ENCODE measurements around the gene EIPR1.
"Not testable (repeated sequence)": the region's sequence is repeated elsewhere in the genome, so short reads cannot be mapped to it uniquely, and the experiment has no call there.

Gene EIPR1

DNA sequence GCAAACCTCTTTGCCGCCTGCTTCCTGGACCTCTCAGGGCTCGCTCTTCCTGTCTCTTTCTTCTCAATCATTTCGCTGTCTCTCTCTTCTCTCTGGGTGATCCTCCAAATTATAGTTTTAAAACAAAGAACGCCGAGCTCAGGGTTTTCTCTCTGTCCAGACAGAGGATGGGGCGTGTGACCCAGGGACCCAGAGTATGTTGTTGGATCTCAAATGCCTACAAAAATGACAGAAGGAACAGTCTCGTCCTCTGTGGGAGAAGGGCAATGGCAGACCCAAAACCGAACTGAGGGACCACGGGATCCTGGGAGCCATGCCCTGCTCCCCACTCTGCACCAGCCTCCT lies 88.5 kb downstream of the EIPR1 start:
- no peak for DNase-seq (ENCODE audit: low spot score)

DNA sequence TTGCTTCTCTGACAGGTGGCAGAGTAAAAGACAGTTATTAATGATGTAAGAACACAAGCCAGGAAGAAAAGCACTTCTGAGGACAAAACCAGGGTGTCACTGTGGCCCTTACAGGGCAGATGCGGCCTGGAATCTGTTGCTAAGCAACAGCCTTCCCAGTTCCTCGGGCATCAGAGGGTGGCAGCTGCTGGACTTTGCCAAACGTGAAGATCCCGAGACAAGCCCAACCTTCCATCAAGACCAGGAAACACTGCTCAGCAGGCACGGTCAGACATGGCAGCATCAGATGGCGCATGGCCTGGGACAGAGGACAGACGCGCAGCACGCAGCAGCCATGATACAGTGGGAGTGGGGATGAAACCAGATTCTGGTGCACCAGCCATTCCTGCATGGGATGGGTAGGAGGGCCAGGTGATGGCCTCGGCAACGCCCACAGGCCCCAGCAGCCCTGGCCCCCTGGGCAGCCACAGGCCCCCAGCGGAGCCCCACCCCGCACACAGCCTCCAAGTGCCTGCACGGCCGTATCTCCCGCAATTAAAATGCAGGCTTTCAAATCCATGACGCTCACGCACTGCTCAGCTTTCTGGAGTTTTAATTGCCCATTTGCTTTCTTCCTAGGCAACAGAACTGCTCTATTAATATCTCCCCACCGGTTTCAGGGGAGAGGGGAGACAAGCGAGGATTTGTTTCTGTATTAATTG lies 89.0 kb downstream of the EIPR1 start:
- DNase-seq (ENCODE audit: low spot score) = no peak

DNA sequence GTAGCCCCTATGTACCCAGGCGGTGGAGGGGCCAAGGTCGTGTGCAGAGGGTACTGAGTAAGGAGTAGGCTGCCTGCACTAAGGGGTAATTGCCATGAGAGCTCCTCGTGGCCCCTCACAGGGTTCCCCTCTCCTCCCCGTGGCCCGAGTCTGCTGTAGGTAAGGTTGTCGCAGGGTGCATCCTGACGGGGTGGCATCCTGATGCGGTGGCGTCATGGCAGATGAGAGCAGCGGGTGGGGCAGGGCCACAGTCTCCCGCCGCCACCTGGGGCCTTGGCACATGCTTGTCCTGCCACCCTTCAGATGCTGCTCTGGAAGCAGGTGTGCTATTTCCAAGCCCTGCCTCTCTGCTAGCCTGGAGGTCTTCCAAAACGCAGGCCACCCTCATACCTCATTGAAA lies 89.7 kb downstream of the EIPR1 start:
- no peak for DNase-seq (ENCODE audit: low spot score)

DNA sequence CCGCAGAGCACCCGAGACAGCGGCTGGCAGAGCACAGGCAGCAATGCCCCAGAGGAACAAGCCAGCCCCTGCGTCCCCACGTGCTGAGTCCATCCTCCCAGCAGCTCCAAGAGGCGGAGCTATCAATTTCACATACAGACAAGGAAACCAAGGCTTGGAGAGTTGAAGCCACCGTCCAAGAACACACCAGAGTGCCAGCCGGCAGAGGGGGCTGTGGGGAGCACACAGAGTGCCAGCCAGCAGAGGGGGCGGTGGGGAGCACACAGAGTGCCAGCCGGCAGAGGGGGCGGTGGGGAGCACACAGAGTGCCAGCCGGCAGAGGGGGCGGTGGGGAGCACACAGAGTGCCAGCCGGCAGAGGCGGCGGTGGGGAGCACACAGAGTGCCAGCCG lies 91.0 kb downstream of the EIPR1 start:
- not testable (repeated sequence) for DNase-seq (ENCODE audit: low spot score)

DNA sequence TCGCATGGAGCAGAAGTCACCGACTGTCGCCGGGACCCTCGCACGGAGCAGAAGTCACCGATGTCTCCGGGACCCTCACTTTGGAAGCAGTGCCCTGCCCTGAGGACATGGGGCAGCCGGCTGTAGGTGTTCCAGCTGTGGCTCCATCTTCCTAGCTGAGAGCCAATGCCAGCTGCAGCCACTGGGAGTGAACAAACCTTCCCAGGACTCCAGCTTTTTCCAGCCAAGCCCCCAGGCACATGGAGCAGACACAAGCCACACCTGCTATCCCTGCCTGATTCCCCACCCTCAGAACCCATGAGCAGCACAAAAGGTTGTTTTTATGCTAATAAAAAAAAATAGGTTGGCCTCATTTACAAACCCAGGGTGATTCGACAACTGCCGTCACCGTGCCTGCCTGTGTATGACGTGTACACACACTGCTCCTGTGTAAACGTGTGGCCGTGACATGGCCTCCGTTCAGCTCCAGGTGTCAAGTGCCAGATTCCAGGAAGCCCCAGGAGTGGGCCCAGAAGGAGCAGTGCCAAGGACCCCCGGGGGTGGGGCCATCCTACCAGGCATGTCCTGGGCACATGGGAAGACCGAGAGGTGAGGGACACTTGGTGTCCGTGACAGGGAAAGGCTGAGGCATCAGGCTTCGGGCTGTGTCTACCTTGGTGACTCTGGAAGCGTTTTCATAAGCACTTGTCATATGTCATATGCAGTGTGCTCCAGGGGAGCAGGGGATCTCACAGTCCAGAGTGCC lies 91.5 kb downstream of the EIPR1 start:
- DNase-seq (ENCODE audit: low spot score) = no peak

DNA sequence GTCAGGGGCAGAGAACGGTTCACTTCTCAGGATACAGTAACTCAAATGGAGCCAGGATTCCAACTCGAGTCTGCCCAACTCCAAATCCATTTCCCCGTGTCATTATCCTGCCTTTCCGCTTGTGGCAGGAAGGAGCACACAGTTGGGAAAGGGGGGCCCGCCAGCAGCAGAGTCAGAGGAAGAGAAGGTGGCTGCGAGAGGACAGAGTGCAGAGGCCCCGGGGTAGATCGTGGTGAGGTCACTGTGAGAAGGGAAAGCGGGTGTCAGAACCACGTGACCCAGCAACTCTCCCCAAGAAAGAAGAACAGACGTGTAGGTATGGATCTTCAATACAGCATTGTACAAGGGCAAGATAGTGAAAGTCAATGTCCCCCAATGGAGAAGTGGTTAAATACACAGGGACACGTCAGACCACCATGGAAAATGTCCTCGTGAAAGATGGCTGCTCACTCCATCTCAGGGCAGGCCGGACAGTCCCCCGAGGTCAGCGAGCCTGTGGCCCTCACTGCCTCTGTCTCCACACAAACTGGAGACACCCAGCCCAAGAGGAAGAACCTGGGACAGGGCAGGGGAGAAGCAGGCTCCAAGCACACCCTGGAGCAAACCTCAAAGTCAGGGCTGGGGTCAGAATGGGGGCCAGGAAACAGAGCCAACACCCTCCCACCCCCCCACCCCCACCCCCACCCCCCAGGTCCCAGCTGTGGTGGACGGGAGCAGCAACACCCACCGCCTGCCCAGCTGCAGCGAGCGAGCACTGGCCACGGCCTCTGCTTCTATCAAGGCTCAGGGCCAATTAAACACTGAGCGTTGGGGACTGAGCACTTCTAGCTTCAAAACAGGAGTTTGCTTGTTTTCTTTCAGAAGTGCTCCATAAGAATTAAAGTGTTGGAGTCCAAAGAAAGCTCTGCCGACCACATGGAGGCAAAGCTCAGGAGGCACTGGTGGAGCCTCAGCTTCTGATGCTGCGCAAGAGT lies 92.7 kb downstream of the EIPR1 start:
- no peak for DNase-seq (ENCODE audit: low spot score)

DNA sequence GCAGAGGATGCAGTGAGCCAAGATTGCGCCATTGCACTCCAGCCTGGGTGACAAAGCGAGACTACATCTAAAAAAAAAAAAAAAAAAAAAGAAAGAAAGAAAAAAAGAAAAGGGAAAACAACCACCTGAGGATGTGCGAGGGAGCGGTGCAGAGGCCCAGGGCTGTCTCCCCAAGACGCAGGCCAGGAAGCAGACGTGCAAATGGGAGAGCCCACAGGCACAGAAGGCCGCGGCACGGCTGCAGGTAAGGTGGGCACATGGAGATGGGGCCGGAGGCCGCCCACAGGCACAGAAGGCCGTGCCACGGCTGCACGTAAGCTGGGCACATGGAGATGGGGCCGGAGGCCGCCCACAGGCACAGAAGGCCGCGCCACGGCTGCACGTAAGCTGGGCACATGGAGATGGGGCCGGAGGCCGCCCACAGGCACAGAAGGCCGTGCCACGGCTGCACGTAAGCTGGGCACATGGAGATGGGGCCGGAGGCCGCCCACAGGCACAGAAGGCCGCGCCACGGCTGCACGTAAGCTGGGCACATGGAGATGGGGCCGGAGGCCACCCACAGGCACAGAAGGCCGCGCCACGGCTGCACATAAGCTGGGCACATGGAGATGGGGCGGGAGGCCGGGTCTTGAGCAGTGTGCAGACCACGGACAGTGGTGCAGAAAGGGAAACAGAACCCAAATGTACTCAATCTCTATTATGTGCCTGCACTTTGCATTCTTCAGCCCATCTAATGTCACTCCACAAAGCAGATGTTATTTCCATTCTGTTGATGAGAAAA lies 93.6 kb downstream of the EIPR1 start:
- DNase-seq (ENCODE audit: low spot score) = not testable (repeated sequence)

DNA sequence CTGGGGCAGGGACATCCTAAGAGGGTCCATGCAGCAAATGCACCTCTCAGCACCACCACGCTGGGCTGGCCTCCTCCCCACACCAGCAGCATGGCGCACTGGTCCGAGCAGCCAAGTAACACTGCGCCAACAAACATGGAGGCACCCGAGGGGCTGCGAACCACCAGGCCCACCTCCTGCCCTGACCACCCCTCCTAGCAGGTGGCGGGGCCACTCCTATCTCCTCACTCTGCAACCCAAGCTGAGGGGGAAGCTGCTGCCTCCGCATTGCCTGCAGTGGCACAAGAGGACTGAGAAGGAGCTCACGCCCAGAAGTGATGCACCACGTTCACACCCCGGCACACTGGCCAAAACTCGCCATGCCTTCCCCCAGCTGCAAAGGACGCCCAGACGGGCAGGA lies 94.4 kb downstream of the EIPR1 start:
- DNase-seq (ENCODE audit: low spot score) = no peak

DNA sequence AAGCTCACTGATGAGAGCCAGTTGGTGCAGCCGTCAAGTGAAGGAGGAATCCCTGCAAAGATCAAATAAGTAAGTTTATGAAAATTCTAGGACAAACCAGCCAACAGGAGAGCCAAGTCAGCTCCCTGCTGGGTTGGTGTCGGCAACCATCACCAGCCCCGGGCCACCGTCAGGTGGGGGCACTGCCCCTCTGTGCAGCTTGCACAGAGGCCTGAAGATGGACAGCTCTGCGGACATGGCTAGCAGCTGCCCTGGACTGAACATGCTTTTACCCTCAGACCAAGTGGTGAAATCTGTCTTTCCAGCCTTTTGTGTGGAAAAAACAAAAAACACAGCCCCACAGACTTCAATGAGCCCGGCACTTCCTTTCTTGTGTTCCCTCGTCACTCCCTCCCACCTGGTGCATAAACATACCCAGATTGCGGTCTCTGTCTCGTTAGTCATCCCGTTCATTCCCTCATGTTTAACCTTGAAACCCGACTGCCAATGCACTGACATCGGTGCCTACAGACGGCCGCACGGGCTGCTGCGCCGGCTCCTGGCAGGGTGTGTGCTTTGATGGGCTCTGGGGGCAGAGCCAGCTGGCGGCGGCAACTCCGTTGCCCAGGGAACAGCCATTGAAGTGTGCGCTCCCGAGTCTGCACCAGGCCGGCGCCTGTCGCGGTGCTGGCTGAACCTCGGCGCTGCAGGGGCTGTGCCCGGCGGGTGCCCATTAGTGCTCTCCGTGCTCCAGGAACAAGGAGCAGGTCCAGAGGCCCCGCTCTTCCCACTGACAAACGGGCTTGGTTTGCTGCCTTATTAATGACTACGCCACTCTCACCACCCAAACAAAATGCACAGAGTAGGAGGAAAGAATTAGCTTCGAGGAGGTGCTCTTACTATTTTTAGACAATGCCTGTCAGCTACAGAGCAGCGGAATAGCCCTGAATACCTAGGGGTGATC lies 95.3 kb downstream of the EIPR1 start:
- no peak for DNase-seq (ENCODE audit: low spot score)

DNA sequence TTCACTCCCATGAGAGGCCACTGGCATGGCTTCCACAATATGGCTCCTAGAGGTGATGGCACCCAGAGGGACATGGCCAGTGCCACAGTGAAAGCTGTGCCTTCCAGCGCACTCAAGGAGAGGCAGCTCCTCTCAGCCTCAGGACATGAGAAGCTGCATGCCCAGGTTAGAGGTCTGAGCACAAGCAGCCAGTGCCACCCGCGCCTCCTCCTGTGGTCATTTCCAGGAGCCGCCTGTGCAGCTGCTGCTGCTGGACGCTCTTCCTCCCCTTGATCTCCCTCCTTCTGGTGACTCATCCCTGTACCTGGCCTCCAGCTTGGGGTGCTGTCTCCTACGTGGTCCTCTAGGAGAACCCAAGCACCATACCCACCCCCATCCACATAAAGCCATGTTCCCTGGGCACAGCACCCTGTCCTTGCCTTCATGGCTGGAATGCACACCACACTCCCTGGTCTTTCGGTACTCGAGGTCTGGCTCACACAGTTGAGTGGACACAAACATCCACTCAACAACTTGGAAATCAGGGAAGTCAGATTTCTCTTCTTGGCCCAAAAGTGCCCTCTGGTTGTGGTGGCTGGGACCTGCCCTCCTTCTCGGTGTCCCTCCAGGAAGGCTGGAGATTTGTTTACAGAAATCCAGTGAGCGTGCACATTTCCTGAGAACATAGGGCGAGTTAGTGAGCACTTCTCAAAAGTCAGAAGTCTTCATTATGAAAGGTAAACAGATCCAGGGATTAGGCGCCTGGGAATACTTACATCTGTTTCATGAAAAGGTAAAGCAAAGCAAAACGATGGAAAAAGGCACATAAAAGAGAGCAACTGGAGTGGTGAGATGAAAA lies 96.7 kb downstream of the EIPR1 start:
- no peak for DNase-seq (ENCODE audit: low spot score)

DNA sequence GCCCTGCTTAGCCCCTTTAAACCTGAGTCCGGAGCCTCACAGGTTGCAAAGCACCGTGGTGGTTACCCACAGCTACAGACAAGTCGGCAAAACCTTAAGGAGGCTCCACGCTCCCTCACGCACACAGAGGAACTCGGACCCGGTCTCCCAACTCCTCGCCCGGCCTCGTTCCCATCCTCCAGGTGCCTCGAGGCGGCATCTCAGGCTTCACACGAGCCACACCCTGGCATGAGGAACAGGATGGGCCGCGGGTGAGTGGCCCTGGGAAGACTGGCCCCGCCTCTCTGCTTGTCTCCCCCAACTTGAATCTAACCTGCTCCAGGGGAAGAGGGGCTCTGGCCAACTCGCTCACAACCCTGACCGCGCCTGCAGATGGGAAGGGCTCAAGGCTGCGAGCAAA lies 97.4 kb downstream of the EIPR1 start:
- DNase-seq (ENCODE audit: low spot score) = no peak

DNA sequence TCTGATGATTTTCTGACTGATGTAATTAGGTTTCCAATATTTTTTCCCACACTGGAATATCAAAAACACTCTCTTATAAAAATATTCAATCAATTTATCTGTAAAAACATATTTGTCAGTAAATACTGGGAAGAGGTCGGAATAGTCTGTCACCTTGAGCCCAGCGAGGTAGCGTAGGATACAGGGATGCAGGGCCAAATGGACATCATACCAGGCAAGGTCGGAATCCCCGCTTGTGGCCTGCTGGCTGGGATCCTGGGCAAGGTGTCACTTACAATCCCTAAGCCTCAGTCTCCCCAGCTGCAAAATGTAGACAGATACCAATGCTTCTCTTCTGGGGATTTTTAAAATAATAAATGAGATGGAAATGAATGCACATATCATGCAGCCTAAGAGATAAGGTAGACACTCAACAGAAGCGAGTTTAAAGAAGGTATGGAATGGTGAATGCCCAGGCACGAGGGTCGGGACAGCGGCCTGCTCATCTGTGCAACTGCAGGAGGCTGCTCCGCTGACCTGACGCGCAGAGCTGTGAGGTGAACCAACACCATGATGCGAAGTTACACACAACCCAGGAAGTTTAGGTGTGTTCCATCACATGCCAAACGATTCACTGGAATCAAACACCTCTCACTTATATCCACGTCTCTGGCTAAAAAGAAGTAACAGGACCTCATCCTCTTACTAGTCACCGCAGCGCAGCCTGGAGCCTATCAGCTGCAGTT lies 98.2 kb downstream of the EIPR1 start:
- DNase-seq (ENCODE audit: low spot score) = no peak

DNA sequence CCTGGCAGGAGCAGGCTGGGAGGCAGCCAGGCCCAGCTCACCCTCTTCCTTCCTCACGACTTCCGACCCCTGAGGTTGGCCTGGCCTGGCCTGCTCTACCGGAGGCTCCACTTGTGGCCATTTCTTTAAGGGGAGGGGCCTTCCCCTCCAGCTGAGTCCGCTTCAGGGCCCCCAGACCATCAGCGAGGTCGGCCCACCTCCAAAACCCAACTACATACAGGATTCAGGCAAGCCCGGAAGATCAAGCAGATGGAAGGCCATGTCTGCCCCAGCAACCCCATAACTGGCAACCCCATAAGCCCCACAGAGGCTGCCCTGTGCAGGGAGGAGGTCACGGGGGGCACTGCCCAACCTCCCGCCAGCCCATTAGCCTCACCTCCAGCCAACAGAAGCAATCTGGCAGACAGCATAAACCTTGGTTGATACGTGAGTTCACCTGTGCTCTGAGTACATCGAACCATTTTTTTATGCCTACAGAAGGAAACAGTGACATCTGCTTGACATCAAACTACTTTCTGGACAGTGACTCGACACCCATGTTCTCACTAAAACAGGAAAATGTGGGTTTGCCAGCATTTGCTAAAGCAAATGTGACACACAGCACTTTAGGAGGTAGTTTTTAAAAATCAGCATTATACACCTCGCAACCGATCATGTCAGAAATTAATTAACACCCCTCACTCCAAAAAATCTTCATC lies 98.9 kb downstream of the EIPR1 start:
- DNase-seq (ENCODE audit: low spot score) = no peak

DNA sequence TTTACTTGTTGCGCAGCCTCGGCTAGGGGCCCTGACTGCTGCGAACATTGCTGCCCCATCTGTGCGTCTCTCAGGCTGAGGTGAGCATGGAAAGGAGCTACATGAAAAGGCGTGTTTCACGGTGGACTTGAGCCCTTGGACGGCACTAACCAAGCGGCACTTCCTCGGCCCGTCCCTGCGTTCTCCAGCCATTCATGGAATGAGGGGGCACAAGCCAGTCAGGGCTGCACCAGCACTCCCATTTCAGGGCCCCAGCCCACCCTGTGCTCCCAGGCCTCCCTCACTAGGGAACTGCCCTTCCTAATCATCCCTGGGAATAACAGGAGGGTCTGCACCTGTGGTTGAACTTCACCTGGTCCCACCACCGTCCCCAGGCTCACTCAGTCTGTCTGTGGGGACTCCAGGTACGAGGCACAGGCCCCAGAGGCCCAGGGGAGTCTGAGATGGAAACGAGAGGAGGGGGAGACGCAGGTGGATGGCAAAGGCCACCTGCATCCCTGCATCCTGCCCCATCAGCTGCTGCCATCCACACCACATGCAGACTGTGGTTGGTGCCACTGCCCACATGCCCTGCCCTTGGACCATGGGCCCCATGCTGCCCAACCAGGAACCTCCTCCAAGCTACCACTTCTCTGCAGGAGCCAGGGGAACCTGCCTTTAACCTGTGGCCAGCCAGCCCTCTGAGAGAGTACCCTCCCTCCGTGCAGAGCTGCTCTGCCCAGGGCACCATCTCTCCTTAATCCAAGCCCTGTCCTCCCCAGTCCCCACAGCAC lies 99.7 kb downstream of the EIPR1 start:
- DNase-seq (ENCODE audit: low spot score) = no peak

DNA sequence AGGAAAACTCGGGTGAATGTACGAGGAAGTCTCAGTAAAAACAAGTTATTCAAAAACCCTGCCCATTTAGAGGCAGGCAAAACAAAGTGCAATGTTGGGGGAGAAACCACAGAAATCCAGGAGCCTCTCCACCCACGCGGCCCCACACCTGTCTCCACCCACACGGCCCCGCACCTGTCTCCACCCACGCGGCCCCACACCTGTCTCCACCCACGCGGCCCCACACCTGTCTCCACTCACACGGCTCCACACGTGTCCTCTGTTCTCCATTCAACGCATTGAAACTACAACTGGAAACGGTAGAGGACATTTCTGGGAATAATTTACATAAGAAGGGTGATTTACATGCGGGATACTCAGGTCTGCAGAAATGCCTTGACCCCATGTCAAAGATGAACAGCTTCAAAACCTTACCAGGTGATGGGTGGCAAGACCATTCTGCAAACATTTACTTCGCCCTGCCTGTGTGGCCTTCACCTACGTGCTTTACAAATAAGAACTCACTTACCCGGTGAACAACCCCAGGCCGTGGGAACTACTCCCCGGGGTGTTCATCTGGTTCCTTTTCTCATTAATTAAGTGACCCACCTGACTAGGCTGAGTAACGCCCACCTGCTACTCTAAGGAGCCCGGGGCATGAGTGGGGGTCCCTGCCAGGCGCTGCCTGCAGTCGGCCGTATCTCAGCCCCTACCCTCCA lies 100.4 kb downstream of the EIPR1 start:
- DNase-seq (ENCODE audit: low spot score) = no peak

DNA sequence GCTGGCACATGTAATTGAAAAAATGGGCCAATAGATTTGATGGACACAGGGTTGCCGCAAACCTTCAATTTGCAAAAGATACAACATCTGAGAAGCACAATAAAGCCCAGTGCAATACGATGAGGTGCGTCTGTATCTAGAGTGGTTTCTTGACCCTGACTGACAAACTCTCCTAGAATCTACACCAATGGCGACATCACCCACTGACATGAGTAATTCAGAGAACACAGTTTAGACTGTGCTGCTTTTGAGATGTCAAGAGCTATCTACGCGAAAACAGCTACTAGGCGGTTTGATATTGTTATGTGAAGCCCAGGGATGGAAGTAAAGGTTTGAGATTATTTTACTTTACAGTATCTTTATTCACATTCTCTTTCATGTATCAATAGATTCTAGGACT lies 104.9 kb downstream of the EIPR1 start:
- no peak for DNase-seq (ENCODE audit: low spot score)

DNA sequence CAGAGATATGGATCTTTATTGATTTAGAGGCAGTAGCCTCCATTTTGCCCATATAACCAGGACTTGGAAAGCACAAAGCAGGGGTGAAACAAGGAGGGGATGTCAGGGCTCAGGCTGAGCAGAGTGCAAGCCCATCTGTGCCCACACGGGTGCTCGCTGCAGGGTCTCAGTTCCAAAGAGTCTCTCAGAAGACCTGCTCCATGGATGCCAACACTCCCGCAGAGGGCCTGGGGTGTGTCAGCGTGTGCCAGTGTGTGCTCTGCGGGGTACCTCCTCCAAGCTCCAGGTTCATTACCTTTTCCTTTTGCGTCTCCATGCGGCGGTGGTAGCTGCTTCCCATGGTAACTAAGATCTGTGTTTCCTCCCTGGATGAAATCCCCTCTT lies 107.5 kb downstream of the EIPR1 start:
- no peak for DNase-seq (ENCODE audit: low spot score)

Measured in SK-N-DZ (cell line).